ENCODE data around the gene SLC28A2.
"Not testable (repeated sequence)": the region's sequence is repeated elsewhere in the genome, so short reads cannot be mapped to it uniquely, and the experiment has no call there.

The SLC28A2 gene, protein sequence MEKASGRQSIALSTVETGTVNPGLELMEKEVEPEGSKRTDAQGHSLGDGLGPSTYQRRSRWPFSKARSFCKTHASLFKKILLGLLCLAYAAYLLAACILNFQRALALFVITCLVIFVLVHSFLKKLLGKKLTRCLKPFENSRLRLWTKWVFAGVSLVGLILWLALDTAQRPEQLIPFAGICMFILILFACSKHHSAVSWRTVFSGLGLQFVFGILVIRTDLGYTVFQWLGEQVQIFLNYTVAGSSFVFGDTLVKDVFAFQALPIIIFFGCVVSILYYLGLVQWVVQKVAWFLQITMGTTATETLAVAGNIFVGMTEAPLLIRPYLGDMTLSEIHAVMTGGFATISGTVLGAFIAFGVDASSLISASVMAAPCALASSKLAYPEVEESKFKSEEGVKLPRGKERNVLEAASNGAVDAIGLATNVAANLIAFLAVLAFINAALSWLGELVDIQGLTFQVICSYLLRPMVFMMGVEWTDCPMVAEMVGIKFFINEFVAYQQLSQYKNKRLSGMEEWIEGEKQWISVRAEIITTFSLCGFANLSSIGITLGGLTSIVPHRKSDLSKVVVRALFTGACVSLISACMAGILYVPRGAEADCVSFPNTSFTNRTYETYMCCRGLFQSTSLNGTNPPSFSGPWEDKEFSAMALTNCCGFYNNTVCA

DNA sequence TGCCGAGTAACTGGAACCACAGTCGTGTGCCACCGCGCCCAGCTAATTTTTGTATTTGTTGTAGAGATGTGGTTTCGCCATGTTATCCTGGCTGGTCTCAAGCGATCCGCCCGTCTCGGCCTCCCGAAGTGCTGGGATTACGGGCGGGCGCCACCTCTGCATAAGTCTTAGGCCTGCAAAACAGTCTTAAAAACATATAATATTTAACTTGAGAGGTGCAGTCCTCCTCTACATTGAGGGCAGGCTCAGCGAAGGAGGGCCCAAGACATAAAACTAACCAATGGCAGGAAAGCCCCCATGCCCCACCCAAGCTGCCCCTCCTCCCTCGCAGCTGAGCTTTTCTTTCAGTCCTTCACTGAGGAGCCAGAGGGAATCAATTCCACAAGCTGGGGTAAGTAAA, at the start of gene SLC28A2:
Gene SLC28A2 (plus strand): TSS at position 347 of the 400 bp plus-strand sequence. CDS start 982 bp downstream, outside the sequence.
- no peak for DNase-seq (ENCODE audit: low read depth)

DNA sequence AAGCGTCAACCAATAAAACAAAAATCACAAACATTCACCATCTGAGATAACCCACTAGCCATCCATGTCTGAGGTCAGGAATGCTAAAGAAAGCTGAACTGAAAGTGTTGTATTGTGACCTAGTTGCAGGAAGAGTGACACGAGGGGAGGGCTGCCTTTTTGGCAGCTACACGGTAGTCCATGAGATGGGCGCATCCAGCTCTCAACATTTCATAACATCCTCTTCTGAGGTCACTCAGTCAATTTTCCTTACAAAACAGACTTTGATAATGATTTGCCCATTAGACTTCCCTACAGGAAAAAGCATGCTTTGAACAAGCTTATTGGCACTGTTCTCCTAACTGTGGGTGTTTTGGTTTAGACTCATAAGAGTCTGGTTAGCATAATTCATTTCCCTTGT, 48.9 kb upstream of the SLC28A2 start:
- no peak for DNase-seq (ENCODE audit: low read depth)

DNA sequence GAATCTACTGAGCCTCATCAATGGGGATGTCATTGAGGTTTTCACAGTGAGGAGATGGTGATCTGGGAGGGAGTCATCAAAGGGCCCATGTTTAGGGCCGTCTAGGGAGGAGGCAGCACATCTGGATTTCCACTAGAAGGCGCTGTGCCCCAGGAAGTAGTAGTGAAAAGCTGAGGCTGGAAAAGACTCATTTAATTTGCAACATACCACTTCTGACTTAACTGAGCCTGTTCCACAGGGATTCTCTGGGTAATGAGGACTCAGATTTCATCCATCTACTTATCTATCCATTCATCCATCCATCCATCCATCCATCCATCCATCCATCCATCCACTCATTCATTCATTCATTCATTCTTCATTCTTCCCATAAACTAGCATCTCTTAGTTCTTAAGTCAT, 46.8 kb upstream of the SLC28A2 start:
- DNase-seq (ENCODE audit: low read depth): peak; percentile 34

DNA sequence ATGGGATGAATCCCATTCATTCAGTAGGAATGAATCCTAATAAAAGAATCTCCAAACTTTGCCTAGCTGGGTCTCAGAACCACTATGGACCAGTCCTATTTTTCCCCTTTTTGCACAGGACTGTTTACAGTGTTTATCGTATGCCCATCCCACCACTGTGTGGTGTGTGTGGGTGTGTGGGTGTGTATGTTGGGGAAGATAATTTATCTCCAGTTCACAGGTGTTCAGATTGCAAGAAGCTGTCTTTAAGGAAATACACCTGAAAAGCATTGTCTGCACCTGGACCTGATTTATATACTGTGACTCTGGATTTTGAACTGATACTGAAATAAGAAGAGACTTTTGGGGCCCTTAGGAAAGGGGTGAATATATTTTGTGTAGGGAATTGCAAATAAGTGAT, 39.5 kb upstream of the SLC28A2 start:
- DNase-seq (ENCODE audit: low read depth): no peak

DNA sequence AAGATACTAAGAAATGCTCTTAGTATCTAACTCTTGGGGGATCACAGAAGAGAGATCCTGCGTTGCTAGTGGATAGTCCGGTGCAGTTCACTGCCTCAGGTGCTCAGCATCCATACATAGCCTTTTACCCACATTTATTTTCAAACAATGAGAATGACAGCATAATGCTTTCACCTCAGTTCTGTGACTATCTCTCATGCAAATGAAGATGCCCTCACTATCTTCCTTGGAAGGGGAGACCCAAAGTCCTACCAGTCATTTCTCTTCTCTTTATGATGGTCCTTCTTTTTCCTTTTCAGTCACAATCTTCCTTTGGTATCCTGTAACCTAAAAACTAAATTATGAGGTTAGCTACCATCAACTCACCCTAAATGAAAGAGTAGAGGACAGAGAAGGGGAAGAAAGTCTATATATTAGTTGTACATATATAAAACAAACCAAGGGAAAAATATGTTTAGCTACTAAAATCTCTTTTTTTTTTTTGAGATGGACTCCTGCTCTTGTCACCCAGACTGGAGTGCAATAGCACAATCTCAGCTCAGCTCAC, 30.9 kb upstream of the SLC28A2 start:
- no peak for DNase-seq (ENCODE audit: low read depth)

DNA sequence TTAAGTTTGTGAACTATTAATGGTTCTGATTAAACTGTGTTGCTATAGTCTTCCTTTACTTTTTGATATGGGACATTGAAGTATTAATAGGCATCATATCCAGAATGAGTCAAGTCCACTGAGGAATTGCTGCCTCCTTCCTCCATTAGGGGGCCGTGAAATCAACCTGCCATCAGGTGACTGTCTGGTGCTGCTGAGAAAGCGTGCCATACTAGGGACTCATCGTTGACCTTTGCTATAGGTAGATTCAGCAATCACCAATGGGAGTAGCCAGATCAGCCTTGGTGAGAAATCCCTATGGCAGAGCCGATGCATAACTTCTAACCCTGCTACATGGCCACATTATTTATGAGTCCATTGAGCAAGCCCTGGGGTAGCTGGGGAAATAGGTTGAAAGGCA, 30.1 kb upstream of the SLC28A2 start:
- DNase-seq (ENCODE audit: low read depth): no peak

DNA sequence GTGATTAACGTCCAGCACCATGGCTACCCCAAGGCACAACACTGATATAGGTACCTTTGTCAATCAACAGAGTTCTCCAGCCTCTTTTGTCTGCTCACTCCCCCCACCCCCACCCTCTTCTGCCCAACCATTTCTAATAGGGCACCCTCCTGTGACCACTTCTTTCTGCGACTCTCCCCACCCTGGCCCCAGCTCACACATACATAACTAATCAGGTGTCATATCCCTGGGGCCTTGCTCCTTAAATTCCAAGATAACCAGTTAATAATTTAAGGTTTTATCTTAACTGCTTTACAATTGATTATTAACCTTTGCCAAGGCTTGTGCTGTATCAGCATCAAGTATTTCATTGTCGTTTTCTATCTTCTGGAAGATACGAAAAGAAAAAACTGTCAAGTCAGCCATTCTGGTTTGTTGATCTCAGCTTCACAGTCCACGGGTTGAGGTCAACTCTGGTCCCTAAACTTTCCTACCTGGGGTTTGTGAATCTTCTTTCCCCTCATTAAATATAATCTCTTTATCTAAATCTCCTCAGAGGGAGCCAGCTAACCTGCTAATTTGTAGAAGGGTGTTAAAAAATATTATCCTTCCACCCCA, 27.3 kb upstream of the SLC28A2 start:
- DNase-seq (ENCODE audit: low read depth): no peak

DNA sequence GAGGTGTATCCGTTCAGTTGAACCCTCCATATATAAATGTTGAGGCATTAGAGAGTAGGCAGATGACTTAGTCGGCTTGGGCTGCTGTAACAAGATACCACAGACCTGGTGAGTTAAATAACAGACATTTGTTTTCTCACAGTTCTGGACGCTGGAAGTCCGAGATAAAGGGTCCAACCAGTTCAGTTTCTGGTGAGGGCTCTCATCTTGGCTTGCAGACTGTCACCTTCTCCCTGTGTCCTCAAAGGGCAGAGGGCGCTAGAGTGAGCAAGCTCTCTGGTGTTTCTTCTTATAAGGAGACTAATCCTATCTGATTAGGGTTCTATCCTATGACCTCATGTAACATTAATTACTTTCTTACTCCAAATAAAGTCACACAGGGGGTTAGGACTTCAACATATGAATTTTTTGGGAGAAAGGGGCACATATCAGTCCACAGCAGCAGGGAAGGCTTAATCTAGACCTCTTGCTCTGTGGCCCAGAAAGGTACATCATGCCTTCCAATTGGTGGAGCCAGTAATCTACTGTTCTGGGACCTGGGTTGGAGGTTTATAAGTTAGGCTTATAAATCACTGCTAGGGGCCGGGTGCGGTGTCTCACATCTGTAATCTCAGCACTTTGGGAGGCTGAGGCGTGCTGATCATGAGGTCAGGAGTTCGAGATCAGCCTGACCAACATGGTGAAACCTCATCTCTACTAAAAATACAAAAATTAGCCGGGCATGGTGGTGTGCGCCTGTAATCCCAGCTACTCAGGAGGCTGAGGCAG, 26.3 kb upstream of the SLC28A2 start:
- no peak for DNase-seq (ENCODE audit: low read depth)

DNA sequence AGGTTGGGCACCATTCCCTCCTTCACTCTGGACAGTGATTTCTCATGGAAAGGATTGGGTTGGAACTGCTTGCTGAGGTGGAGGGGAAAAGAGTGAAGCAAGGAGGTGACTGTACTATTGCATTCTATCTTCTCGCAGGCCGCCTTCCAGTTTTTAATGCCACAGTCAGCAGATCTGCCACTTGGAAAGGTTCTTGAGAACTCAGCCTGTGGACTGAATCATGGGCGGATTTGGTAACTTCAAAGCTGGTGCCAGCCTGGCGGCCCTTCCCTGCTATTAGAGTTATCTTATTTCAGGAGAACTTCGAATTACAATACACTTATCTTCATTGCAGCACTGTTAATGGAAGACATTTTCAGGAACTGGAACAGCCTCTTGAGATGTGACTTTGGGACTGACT, 23.1 kb upstream of the SLC28A2 start:
- no peak for DNase-seq (ENCODE audit: low read depth)

DNA sequence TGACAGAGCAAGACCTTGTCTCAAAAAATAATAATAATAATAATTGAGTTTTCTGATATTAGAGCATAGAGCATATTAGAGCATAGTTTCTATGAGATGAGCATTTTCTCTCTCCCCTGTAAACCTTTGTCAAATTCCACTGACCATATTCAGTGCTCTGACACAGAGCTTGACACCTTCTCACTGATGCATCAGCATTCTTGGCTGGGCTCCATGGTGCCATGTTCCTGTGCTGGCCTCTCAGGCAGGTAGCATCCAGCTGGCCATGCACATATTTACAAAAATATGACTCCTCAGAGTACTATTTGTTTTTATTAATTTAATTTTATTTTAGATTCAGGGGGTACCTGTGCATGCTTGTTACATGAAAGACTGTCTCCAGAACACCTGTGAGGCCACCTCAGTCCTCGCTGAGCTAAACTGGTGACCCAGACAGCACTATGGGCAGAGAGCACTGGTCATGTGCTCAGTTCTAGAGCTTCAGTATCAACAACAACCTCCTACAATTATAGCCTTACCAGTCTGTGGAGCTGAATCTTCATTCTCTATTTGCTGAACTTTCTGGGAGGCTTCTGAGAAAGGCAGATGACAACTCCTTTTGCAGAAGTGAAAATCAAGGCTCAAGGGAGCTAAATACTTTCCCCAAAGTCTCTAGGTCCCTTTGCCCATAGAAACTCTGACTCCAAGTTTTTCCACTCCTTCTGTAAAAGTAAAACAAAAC, 21.6 kb upstream of the SLC28A2 start:
- no peak for DNase-seq (ENCODE audit: low read depth)

DNA sequence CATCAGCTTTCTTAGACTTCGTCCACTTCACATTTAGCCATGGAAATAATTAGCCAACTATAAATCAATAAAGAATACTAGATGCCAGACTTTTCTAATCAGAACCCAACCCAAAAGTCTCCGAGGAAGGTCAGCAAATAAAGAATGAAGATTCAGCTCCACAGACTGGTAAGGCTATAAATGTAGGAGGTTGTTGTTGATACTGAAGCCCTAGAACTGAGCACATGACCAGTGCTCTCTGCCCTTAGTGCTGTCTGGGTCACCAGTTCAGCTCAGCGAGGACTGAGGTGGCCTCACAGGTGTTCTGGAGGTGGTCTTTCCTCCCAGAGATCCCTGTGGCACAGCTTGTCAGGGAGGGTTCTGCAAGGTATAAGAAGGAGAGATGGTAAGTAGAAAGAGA, 20.9 kb upstream of the SLC28A2 start:
- no peak for DNase-seq (ENCODE audit: low read depth)

DNA sequence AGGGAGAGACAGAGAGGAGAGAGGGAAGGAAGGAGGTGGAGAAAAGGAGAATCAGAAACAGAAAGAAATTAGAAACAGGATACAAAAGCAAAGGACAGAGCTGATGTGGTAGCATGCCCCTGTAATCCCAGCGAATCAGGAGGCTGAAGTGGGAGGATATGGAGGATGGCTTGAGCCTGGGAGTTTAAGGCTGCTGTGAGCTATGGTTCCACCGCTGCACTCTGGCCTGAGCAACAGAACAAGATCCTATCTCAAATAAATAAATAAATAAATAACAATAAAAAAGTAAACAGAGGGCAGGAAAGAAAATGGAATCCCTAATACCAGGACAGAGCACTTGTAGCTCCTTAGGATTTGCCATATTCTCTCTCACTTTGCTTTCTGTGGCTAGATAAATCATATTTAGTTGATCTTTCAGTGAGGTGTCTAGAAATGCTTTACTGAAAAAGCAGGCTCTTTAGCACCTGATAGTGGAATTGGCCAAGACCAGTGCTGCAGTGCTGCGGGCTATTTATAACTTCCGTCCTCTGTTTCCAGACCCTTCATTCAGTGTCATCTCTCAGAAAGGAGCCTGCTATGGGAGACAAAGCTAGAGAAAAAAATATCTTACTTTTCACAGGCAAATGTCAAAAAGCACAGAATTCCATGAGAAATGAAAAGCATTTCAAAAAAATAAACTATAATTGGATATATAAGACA, 20.0 kb upstream of the SLC28A2 start:
- no peak for DNase-seq (ENCODE audit: low read depth)

DNA sequence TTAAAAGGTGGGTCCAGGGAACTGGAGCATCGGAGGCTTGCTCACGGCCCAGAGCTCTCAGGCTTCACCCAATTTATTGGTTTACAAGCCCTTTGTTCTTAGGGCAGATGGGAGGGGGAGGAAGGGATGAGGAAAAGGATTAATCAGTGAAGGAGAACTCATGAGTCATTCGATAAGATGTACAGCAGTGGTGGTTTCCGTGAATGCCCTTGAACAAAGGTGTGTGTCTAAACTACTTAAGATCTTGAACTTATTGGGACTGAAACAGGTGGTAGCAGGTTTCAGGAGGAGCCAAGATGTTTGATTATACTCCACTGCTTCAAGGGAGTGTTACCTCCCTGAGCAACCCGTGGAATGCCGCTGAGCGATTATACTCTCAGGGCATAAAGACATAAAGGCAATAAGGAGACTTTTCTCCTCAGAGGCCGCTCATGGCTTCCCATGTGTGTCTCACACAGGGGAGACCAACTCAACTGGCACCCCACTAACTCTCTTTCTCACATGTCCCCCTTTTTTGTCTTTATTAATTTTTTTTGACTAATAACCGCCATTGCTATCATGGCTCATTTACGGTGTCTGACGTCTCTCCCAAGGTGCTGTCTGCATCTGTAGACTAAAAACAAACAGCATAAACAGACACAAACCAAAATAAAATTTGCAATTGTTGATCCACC, 17.3 kb upstream of the SLC28A2 start:
- DNase-seq (ENCODE audit: low read depth): no peak

DNA sequence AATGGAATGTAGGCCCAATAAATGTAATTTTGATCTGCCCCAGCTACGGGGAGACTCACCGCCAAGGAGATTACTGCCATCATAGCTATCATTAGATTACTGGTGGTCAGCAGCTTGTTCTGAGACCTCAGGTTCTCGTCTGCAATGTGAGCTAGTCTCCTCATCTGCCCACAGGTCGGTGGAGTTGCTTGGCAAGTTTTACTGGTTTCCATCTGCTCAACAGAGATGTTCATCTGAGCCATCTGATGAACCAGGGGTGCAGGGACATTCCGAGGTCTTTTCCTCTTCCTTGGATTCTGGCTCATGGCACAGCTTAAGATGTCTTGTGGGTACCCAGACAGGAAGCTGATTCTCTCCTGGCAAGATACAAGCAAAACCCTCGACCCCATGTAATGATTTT, 15.2 kb upstream of the SLC28A2 start:
- DNase-seq (ENCODE audit: low read depth): not testable (repeated sequence)

DNA sequence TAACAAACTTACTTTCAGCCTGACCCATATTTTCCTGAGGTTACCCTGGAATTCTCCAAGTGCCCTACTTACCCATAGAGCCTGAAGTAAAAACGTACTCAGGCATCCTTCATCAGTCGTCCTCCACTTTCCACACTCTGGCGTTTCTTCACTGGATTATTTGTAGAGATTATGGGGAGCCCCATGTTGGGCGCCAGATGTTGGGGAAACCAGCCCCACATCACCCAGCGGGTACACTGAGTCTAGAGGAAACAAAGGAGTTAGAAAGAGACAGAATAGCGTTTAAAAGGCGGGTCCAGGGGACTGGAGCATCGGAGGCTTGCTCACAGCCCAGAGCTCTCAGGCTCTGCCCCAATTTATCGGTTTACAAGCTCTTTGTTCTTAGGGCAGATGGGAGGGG, 9.7 kb upstream of the SLC28A2 start:
- no peak for DNase-seq (ENCODE audit: low read depth)

DNA sequence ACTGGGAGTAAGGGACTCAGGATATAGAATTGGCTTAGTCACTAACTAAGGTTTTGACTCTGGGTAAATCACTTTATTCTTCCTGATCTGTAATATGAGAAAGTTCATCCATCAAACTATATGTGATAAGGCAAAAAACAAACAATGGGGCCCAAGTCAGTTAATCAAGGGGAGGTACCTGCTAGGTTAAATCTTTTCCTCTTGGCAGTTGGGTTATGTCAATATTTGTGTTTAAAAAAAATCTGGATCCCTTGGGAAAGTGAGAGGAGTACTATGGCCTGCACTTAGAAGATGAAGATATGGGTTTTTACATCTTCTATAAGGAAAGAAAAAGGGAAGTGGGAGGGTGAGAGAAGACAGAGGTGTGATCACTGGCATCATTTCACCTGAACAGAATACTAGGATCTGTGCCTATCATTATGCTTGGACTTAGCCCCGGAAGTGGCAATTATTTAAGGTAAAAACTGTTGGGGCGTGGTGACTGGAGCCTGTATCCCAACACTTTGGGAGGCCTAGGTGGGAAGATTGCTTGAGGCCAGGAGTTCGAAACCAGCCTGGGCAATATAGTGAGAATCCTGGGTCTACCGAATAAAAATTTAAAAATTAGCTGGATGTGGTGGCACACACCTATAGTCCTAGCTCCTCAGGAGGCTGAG, 2.8 kb upstream of the SLC28A2 start:
- no peak for DNase-seq (ENCODE audit: low read depth)

DNA sequence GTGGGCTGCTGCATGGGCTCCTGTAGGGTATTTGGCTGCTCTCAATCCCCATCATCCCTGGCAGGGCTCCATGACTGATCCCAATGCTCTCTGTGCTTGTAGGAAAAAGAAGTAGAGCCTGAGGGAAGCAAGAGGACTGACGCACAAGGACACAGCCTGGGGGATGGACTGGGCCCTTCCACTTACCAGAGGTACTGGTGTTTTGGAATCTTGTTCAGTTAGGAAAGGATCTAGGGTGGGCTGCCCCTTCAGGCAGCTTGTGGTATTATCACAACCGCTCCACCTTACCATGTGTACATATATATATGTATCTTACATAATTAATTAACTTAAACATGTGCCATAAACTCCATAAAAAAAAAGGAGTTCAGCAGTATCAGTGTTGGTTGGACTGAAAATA, 1.3 kb downstream of the SLC28A2 start:
- no peak for DNase-seq (ENCODE audit: low read depth)

DNA sequence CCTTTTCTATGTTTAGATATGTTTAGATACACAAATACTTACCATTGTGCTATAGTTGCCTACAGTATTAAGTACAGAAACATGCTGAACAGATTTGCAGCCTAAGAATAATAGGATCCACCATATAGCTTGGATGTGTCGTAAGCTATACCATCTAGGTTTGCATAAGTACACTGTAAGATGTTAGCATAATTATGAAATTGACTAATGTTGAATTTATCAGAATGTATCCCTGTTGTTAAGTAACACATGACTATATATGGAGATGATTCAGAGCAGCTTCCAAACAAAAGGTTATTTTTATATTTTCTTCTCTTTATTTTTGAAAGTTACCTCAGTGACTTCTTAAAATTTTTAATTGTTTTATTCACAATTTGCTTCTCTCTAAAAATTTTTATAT, 2.4 kb downstream of the SLC28A2 start:
- DNase-seq (ENCODE audit: low read depth): no peak

DNA sequence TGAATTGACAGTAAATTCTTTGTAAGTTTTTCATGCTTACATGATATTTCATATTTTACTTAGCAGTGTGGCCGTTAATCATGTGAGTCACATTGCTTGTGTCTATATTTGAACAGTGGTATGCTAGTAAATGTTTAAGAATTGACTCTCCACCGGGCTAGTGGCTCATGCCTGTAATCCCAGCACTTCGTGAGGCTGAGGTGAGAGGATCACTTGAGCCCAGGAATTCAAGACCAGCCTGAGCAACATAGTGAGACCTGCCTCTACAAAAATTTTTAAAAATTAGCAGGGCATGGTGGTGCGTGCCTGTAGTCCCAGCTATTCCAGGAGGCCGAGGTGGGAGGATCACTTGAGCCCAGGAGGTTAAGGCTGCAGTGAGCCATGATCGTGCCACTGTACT, 2.8 kb downstream of the SLC28A2 start:
- not testable (repeated sequence) for DNase-seq (ENCODE audit: low read depth)

DNA sequence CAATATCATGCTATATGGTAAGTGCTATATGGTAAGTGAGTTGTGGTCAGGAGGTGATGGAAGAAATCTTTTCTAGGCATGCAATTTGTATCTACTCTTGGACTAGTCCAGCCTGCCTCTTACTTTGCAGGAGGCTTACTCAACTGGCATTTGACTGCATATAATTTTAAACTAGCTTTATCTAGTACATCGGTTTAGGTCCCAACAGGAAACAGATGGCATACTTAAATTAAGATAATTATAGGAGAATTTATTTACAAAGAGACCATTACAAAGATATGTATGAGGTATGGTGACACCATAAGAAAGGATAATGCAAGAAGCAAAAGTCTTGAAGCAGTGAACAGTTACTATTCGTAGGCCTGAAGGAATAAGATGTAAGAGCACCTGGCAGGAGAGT, 7.8 kb downstream of the SLC28A2 start:
- no peak for DNase-seq (ENCODE audit: low read depth)

Data from stimulated activated CD8-positive, alpha-beta memory T cell treated with anti-CD3 and anti-CD28 coated beads, Interleukin-4, amount 100 ng/mL, for 24 hours (primary cell).